ENCODE measurements around the gene PCMT1. TPM values are rescaled to one million over a fixed set of nuclear protein-coding genes. Genes with fewer than 3 reads are reported as not detected.

The PCMT1 gene
- total and polyA plus RNA-seq, 2 of the 8 experiments (the other 6 are each of a cell fraction or from before 2014, with no cell fraction given) = 84.3 to 91.3 TPM

DNA sequence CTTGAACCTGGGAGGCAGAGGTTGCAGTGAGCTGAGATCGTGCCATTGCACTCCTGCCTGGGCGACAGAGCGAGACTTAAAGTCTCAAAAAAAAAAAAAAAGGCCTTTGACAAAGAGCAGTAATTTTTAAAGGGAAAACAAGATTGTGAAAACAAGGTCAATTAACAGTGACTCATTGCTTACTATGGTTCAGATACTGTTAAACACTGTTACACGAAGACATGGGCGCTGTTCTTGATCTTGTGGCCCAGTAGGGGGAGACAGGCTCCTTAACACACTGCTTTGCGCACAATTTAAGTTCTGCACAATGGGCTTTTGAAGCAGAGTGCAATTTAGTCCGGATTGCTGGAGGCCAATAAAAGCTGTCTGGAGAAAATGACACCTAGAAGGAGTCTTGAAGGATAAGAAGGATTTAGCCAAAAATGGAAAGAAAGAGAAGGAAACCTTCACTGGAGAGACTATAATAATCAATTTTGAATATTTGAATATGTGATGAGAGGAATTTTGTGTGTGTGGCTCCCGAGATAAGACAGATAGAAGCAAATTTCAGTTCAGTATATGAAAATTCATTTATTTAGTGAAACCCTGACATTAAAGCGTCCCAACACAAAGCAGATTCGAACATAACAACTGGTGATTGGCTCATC, 25.6 kb upstream of the PCMT1 start:
- H3K4me3 ChIP-seq (ENCODE audit: extremely low read depth in 1 of 4, insufficient read depth in 2 of 4, low read depth in 3 of 4, low read length in 4 of 4) = no peak overlapping the region
- H3K36me3 ChIP-seq (ENCODE audit: control insufficient read depth in 2 of 4, insufficient read depth in 4 of 4, low read length in 3 of 4) = peaks cover 5 to 25% (median 18%) of the 10 kb centered on the region in 4 experiments
- H2BK20ac ChIP-seq (ENCODE audit: low read length) = no peak overlapping the region
- H2AFZ ChIP-seq (ENCODE audit: low read length) = no peak overlapping the region
- H2BK120ac ChIP-seq (replicated peaks; ENCODE audit: low read depth, low read length) = no peak overlapping the region
- FAIRE-seq (peak; percentile 58), DNase-seq (ENCODE audit: low read depth in 1 of 2, low spot score in 2 of 2) (no peak)
- H3K79me2 ChIP-seq (ENCODE audit: control insufficient read depth in 1 of 2, insufficient read depth in 2 of 2, low read length in 2 of 2) = no peaks in the 10 kb centered on the region
- H2AK5ac ChIP-seq (ENCODE audit: low read depth, low read length) = no peak overlapping the region
- no peak overlapping the region for H3K56ac ChIP-seq (replicated peaks; ENCODE audit: insufficient read length, low read depth, low read length)
- H3K4me2 ChIP-seq (ENCODE audit: insufficient read depth in 1 of 2, low read depth in 2 of 2, low read length in 2 of 2) = no peak overlapping the region
- POLR2A ChIA-PET (ENCODE audit: partially characterized antibody) = interaction anchor here (0.7 kb wide), 1 partner anchor 700 kb away, joined by 4 read pairs; no protein-coding TSS in a partner anchor
- WGBS, 2 experiments (ENCODE audit: extremely low coverage in 1 of 2, insufficient coverage in 1 of 2, insufficient read length in 1 of 2, insufficient replicate concordance in 2 of 2, low coverage in 1 of 2, low lambda C conversion rate in 2 of 2, missing lambda C conversion rate in 1 of 2) = 88% methylated on average over 10 of the region's 10 CpGs; no CpG with 5 or more reads in 1 of the 2 experiments
- H3K9me3 ChIP-seq (ENCODE audit: insufficient read depth in 2 of 2, low read depth in 1 of 2, low read length in 1 of 2) = no peaks in the 10 kb centered on the region
- TF ChIP-seq, protein P1, sequence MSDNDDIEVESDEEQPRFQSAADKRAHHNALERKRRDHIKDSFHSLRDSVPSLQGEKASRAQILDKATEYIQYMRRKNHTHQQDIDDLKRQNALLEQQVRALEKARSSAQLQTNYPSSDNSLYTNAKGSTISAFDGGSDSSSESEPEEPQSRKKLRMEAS (IDR thresholded peaks at IDR 0.05) = no peak
- TF ChIP-seq RAD21 (IDR thresholded peaks at IDR 0.05 in 1 of 2, conservative IDR thresholded peaks at IDR 0.05 in 1 of 2; ENCODE audit: low read depth in 2 of 2, low read length in 2 of 2) = peak; percentile 46 to 57
- TF ChIP-seq, protein P2, sequence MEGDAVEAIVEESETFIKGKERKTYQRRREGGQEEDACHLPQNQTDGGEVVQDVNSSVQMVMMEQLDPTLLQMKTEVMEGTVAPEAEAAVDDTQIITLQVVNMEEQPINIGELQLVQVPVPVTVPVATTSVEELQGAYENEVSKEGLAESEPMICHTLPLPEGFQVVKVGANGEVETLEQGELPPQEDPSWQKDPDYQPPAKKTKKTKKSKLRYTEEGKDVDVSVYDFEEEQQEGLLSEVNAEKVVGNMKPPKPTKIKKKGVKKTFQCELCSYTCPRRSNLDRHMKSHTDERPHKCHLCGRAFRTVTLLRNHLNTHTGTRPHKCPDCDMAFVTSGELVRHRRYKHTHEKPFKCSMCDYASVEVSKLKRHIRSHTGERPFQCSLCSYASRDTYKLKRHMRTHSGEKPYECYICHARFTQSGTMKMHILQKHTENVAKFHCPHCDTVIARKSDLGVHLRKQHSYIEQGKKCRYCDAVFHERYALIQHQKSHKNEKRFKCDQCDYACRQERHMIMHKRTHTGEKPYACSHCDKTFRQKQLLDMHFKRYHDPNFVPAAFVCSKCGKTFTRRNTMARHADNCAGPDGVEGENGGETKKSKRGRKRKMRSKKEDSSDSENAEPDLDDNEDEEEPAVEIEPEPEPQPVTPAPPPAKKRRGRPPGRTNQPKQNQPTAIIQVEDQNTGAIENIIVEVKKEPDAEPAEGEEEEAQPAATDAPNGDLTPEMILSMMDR (IDR thresholded peaks at IDR 0.05; ENCODE audit: control extremely low read depth in 1 of 3, insufficient read depth in 1 of 3, low read depth in 1 of 3, low read length in 3 of 3) = peak; percentile 50 to 75 (median 55)
- H4K8ac ChIP-seq (ENCODE audit: extremely low read depth, insufficient read depth, low read length) = no peak overlapping the region
- no peaks in the 10 kb centered on the region for H3K79me1 ChIP-seq (ENCODE audit: low read depth, low read length)
- no peak overlapping the region for H2BK5ac ChIP-seq (ENCODE audit: low read depth, low read length)
- H3K27ac ChIP-seq (ENCODE audit: low read depth, low read length) = no peak overlapping the region
- H4K20me1 ChIP-seq (replicated peaks in 1 of 2; ENCODE audit: control insufficient read depth in 1 of 2, insufficient read depth in 2 of 2, low read length in 2 of 2) = no peaks in the 10 kb centered on the region
- no peak overlapping the region for H3K14ac ChIP-seq (ENCODE audit: insufficient read length)
- no peak overlapping the region for H2BK12ac ChIP-seq (ENCODE audit: low read depth, low read length)
- no peaks in the 10 kb centered on the region for H3K27me3 ChIP-seq (replicated peaks in 1 of 4; ENCODE audit: control insufficient read depth in 3 of 4, extremely low read depth in 1 of 4, insufficient read depth in 3 of 4, low read length in 3 of 4)
- no peak overlapping the region for H3K23ac ChIP-seq (ENCODE audit: insufficient read length)
- H3K9ac ChIP-seq (replicated peaks in 1 of 4; ENCODE audit: extremely low read depth in 1 of 4, low read depth in 3 of 4, low read length in 3 of 4) = no peak overlapping the region
- no peaks in the 10 kb centered on the region for H3K4me1 ChIP-seq (replicated peaks in 1 of 4; ENCODE audit: control insufficient read depth in 3 of 4, insufficient read depth in 4 of 4, low read length in 3 of 4)
- H4K91ac ChIP-seq (replicated peaks; ENCODE audit: insufficient read length, low read length) = no peak overlapping the region
- H3K4ac ChIP-seq (replicated peaks; ENCODE audit: insufficient read length, low read depth, low read length) = no peak overlapping the region
- H2BK15ac ChIP-seq (ENCODE audit: low read length) = no peak overlapping the region
- H4K5ac ChIP-seq (ENCODE audit: insufficient read length, low read depth, low read length) = no peak overlapping the region
- H3K23me2 ChIP-seq (ENCODE audit: low read depth, low read length) = no peaks in the 10 kb centered on the region
- CTCF ChIA-PET (ENCODE audit: partially characterized antibody) = interaction anchor here (0.5 to 2.4 kb wide), 17 partner anchors 9 to 1250 kb away, joined by 3 to 11 read pairs (median 3); partner anchors contain the start of gene NUP43
- H3K18ac ChIP-seq (ENCODE audit: extremely low read depth, low read length) = no peak overlapping the region

Measured in H1 (cell line).